ENCODE data around the gene OR6C76.
"Not testable (repeated sequence)": the region's sequence is repeated elsewhere in the genome, so short reads cannot be mapped to it uniquely, and the experiment has no call there.

The OR6C76 gene

DNA sequence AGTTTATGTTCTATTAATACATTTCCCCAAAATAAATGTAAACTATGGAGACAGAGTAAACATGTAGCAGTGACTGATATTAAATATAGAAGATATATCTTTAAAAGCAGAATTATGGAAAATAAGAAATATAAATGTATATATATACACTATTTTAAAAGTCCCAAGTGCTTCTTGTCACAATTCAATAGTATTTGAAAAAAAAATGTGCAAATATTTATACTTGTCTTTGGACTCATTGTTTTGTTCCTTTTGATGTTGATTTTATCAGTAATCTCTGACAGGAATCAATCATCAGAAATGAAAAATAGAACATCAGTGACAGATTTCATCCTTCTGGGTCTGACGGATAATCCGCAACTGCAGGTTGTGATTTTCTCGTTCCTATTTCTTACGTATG lies at the start of gene OR6C76:
Gene OR6C76, plus strand, starts transcription at position 301 of the 400 bp plus-strand sequence. Its CDS starts 0 bp downstream, at position 301.
- no peak for DNase-seq

DNA sequence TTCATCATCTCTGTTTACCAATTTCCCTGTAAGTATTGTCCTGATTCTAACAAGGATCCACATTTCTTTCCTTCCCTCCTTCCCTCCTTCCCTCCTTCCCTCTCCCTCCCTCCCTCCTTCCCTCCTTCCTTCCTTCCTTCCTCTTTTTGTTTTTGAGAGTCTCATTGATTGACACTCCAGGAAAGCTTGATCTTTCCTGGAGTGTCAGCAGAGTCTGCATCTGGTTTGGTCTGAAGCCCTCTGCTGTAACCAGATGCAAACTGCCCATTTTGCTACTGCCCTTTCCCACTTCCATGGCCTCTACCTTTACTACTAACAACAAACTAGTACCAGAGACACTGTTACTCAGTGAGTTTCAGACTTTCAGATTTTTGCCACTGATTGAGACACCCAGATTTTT lies 40.2 kb upstream of the OR6C76 start:
- DNase-seq = no peak

DNA sequence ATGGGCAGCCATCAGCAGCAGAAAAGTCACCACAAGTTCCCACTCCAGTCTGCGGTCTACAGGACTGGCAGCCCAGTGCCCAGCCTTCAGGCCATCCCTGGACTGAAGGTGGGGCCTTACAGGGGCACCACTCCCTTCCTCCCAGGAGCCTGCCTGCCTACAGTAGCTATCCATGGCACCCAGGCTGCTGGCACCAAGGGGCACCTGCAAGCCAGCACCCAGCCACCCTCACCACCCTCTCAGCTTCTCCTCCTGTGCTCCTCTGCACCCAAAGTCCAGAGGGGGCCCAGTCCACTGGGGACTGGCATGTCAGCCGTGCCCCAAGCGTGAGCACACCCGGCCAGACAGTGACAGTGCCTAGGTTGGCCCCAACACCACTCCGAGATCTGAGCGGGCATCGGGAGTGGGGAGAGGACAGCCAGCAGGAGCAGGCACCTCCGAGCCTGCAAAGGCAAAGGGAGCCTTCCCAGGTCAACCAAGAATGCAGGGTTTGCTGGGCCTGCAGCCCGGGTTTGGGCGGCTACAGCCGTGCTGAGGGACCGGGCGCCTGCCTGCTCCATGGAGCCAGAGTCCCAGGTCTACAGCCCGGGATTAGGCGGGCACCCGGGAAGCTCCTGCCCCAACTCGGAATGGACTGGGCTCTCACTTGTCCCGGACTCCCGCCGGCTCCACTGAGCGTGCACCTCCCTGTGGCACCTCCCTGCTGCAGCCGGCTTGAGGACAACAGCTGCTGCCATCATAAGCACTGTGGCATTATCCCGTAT lies 33.8 kb upstream of the OR6C76 start:
- no peak for DNase-seq

DNA sequence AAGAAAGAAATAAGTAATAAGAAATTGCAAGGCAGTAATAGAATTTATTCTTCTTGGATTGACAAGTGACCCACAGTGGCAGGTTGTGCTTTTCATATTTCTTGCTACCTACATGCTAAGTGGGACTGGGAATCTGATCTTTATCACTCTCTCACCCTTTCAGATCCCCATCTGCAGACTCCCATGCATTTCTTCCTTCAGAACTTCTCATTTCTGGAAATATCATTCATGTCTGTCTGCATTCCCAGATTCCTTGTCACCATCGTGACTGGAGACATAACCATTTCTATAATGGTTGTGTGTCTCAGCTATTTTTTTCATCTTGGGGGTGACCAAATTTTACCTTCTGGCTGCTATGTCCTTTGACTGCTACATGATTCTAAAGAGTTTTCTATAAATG lies 29.7 kb upstream of the OR6C76 start:
- DNase-seq = no peak

DNA sequence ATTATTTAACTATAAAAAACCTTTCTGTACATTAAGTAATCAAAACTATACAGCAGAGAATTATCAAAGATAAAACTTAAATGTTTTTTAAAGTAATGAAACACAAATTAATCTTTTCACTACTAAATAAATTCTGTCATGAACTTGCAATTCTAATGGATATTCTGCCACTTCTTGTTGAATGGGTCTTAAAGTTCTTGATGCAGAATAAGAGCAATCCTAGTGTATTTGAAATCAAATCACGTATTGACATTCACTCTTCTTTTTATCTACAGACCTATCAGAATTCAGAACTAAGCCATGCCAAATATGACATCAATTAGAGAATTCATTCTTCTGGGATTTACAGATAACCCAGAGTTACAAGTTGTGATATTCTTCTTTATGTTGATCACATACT lies 25.8 kb upstream of the OR6C76 start, which contains the start of gene OR6C65:
Gene OR6C65, plus strand, starts transcription at position 301 of the 400 bp plus-strand sequence. Its CDS starts 0 bp downstream, at position 301.
- no peak for DNase-seq

DNA sequence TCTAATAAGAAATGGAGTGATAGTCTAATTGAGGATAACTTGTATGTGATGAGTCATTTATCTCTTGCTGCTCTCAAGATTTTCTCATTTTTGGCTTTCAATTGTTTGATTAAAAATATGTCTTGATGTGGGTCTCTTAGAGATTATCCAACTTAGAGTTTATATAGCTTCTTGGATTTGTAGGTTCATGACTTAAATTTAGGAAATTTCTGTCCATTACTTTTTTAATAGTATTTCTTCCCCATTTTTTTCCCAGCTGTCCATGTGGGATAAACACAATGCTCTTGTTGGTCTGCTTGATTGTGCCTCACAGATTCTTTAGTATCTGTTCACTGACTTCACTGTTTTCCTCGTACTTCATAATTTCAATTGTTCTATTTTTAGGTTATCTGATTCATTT lies 18.2 kb upstream of the OR6C76 start:
- no peak for DNase-seq

DNA sequence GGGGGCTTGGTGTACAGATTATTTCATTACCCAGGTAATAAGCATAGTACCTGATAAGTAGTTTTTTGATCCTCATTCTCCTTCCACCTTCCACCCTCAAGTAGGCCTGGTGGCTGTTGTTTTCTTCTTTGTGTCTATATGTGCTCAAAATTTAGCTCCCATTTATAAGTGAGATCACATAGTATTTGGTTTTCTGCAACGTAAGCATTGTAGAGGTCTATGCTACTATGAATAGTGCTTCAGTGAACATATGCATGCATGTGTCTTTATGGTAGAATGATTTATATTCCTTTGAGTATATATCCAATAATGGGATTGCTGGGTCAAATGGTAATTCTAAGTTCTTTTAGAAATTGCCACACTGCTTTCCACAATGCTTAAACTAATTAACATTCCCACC lies 16.9 kb upstream of the OR6C76 start:
- not testable (repeated sequence) for DNase-seq

DNA sequence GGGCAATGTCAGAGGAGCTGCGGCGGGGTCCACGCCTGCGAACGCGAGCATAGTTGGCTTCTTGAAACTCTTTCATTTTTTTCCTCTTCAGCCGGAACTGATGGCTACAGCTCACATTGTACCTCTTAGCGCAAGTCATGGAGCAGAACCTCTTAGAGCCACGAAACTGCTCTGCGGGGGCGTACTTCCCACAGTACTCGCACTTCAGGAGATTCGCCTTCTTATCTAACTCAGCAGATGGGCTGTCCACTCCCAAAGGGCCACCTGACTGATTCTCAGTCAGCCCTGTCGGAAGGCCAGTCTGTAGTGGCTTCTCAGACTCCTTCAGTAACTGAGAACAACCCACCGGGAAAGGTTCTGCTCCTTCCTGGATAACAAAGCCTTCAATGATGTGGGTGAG lies 13.9 kb upstream of the OR6C76 start:
- DNase-seq = not testable (repeated sequence)

DNA sequence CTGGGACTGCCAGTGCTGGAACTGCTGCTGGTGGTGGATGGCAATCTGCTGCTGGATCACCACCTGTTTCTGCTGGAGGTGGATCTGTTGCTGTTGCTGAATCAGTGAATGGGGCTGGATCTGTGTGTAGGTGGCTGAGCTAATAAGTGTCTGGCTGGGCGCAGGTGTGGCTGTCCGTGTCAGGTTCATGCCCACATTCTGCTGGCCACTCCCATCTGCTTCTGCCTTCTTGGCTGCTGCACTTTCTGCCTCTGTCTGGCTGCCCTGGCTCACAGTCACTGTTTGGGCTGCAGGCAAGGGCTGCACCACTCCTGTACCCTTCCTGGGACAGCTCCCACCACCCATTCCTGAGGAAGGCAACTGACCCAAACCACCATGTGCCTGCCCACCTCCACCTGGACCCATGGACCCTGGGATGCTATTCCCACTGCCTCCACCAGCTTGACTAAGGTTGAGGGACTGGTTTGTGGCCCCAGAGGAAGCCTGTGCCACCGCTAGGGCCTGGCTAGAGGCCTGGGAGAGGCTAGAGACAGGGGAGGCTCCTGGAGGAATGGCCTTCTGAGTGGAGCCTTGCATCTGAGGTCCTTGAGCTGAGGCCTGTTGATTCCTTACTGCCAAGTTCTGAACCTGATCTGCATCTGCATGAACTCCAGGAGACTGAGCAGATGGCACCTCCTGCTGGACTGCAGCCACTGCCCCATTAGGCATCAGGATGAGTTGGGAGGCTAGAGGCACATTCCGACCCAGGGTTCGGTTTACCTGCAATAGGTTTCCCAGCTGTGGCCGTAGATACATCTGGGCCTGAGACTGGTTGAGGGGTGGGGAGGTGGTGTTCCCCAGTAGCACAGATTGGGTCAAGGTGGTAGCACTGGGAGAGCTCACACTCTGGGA lies 12.3 kb upstream of the OR6C76 start:
- DNase-seq = not testable (repeated sequence)

DNA sequence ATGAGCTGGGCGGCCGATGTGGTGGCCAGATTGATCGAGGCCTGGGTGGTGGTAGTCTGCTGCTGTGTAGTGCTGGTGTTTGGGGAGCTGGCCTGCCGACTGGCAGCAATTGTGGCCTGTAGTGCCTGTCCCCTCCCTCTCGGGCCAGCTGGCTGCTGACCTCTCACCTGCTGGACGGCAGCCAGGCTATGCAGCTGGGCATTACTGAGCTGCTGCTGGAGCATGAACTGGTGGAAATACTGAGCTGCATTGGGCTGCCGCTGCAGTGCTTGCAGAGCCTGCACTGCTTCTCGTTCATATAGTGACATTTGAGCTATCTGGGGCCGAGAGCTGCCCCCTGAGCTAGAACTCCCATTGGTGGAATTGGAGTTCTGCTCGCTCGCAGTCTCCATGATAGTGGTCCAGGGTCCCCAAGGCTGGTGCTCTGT lies 11.6 kb upstream of the OR6C76 start:
- DNase-seq = not testable (repeated sequence)

DNA sequence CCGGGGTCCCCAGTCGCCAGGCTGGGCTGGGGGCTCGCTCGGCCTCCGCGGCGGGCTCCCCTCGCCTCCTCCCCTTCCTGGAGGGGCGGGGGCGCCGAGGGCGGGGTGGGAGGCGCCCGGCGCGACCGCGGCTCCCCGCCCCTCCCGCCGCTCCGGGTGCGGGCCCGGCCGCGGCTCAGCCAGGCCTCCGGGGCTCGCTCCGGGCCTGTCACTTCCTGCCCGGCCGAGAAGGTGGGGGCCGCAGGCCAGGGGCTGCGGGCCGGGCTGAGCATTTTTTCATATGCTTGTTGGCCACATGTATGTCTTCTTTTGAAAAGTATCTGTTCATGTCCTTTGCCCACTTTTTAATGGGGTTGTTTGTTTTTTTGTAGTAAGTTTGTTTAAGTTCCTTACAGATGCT lies 11.2 kb upstream of the OR6C76 start:
- DNase-seq = not testable (repeated sequence)

DNA sequence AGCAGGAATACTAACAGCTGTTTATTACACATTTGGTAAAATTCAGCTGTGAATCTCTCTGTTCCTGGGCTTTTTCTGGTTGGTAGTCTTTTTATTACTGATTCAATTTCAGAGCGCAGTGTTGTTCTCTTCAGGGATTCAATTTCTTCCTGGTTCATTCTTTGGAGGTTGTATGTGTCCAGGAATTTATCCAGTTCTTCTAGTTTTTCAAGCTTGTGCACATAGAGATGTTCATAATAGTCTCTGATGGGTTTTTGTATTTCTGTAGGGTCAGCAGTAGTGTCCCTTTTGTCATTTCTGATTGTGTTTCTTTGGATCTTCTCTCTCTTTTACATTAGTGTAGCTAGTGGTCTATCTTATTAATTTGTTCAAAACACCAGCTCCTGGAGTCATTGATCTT lies 9.1 kb upstream of the OR6C76 start:
- DNase-seq = no peak

DNA sequence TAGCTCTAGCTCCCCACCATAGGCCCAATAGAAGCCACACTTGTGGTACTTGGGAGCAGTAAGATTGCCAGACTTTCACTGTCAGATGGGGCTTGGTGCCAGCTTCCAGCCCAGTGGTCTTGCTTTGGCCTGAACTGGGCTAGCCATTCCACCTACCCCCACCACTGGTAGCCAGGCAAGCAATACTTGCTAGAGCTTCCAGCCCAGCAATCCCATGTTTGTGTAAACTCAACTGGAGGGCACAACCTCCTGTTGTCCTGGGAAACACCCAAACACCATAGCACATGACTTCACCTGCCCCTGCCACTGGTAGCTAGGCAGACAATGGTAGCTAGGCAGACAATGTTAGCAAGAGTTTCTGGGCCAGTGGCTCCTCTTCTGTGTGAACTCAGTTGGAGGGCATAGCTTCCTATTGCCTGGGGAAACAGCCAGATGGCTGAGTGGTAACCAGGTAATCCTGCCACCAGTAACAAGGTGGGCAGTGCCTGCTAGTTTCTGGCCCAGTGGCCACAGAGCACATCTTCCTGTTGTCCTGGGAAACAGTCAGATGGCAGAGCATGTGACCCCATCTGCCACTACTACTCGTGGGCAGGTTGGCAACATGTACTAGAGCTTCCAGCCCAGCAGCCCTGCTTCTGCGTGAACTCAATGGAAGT lies 5.6 kb upstream of the OR6C76 start:
- no peak for DNase-seq

DNA sequence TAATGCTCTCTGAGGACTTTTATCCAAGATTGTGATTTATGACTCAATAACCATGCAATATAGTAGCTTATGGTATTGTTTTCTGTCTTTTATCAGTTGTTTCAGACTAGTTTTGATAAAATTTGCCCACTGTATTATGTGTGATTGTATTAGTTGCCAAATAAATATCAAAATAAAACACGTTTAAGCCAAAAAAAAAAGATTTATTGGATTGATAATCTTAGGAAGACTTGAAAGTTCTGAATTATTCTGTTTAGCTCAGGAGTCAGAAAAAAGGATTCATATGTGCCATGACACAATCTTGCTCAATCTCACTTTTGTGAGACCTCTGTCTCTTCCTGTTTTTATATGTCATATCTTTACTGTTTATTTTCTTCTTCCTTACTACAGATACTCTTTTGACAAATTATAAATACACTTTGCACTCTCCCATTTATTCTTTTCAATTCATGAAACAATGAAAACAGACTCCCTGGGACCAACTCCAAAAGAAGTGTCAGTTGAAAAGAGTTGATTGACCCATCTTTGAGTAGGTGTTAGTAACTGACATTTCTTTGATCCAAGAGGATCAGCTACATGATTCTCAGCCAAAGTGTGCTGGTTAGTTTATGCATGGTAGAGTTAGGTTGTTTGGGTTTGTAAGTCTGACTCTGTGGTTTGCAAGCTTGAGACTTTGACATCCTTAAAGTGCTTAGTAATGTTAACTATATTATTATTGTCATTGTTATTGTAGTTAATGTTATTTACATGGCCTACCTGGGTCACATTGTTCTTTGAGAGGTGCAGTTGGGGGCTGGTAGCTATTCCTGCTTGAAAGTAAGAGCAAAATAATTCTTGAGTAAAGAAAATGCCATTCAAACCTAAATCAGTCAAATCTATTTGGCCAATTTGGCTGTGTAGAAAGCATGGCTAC lies 2.5 kb downstream of the OR6C76 start:
- no peak for DNase-seq

DNA sequence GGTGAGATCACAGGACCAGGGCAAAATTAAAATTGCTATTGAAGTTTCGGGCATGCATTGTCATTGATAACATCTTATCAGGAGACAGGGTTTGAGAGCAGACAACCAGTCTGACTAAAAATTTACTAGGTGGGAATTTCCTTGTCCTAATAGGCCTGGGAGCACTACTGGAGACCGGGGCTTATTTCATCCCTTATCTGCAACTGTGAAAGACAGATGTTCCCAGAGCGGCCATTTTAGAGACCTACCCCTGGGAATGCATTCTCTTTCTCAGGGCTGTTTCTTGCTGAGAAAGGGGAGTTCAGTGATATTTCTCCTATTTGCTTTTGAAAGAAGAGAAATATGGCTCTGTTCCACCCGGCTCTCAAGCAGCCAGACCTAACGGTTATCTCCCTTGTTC lies 15.2 kb downstream of the OR6C76 start:
- DNase-seq = not testable (repeated sequence)

DNA sequence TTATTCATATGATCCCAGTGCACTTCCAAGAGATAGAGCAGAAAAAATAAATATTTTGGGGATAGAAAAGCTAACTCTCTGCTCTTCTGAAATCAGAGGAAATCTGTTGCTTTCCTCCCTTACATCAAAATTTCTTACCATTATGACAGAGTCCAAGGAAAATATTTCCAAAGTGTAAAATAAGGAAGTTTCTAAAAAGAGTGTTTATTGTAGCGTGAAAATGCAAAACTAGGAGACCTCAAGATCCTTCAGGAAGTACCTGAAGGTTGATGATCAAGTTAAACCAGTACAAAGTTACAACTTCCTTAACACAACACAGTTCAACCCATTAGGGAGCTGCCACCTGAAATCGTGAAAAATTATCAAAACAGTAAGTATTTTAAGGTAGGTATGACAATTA lies 17.7 kb downstream of the OR6C76 start, which contains the start of gene OR6C2:
Gene OR6C2, plus strand, starts transcription at position 301 of the 400 bp plus-strand sequence. CDS start 8,138 bp downstream, outside the sequence.
- no peak for DNase-seq

DNA sequence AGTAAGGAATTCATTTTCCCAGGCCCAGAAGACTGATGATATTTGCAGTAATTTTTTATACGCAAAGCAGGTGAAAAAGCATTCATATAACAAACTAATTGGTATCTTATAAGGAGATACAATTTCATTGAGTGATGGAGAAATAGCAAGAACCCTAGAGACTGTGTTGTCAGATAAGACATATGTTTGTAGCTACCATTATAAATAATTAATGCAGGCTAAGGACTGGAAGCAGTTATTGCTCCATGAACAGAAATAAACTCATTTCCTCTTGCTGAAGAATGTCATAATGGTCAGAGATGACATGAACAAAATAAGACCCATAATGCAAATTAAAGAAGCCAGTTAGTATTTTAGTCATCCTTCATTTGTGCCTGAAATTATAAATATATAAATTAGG lies 19.3 kb downstream of the OR6C76 start:
- no peak for DNase-seq

DNA sequence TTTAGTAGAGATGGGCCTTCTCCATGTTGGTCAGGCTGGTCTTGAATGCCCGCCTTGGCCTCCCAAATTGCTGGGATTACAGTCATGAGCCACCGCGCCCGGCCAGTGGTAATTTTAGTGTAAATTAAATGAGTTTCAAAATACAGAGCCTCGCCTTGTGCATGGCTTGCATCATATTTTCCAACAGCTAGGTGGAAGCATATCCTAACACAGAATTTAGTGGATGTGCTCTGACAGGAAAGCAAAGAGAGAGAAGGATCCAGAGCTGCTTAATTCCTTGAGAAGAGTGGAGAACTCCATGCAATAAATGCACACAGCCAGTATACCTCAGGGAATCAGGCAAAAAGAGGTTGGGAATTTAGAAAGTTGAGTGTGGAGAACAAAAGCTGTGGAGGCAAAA lies 20.3 kb downstream of the OR6C76 start:
- DNase-seq = no peak

DNA sequence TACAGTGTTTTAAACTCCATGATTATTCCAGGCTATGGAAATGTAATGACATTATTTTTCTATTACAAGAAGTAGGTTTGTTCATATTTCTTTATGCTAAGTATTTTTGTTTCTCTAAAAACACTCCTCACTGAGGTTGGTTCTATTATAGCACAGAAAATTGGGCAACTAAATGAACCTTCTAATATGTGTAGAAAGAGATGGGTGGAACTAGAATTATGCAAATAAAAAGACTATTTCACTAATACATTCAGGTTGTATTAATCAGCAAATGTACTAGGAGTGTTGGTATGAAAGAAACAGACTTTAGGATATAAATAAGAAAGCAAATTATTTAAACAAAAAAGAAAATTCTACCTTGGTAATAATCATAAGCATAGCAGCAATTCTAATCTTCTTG lies 22.8 kb downstream of the OR6C76 start:
- no peak for DNase-seq

DNA sequence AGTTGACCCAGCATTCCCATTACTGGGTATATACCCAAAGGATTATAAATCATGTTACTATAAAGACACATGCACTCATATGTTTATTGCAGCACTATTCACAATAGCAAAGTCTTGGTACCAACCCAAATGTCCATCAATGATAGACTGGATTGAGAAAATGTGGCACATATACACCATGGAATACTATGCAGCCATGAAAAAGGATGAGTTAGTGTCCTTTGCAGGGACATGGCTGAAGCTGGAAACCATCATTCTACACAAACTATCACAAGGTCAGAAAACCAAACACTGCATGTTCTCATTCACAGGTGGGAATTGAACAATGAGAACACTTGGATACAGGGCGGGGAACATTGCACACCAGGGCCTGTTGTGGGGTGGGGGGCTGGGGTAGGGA lies 38.9 kb downstream of the OR6C76 start:
- DNase-seq = not testable (repeated sequence)

DNA sequence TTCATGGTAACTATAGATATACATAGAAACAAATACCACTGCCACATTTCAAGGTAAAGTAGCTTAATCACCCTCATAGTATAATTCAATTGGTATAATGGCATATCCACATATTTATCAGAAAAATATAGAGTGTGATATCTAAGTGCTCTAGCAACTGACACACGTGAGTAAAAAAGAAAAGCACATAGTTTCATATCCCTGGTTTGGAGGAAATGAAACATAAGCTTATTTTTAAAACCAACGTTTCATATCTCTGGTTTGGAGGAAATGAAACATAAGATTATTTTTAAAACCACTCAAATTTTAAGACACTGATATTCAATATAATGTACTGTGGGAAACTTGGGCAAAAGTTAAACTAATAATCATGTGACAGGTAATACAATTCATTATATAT lies 41.8 kb downstream of the OR6C76 start:
- DNase-seq = no peak

DNA sequence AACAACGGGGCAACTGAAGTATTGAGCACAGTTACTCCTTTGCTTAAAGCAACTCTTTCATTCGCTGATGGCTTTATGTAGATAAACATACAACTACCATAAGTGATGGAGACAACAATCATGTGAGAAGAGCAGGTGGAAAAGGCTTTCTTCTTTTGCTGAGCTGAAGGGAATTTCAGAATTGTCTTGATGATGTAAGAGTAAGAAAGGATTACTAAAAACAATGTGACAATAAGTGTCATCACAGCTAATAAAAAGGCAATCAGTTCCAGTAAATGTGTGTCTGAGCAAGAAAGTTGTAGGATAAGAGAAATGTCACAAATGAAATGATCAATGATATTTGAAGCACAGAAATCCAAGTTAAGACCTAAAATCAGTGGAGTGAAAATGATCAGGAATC lies 43.2 kb downstream of the OR6C76 start:
- DNase-seq = no peak
